Measurements from ENCODE around the gene TMEM72.

Gene TMEM72

DNA sequence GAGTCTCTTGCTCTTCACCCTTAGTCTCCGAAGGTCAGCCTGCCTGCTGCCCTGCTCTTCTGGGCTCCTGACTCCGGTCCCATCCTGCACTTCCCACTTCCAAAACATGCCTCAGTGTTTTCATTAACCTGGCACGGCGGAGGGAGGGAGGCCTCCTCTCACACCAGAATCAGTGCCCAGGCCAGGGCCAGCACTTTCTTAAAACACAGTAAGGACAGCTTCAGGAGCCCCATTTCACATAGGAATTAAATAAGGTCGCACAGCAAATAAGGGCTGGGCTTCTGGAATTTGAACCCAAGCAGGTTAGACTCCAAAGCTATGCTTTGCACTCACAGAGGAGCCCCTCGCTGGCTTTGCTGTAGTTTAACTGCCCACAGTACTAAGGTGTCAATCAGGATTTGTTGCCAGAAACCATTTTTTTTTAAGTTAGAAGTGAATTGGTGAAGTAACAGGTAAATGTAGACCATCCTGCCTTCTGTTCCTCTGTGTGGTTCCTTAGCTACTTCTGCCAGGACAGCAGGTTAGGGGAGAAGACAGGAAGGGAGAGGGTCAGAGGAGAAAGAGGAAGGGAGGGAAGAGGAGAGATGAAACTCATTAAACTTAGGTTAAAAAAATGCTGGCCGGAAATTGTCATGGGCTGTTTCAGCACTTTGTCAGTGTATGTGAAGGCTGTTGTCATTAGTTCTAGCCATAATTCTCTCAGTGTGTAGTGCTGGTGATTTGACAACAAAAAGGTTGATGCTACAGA, 49.5 kb downstream of the TMEM72 start:
- Histone ChIP-seq H3K9me3 (ENCODE audit: low read depth, low read length) (no peaks in the 10 kb centered on the region), H3K4me3 (no peak overlapping the region), H3K9ac (ENCODE audit: insufficient read length) (no peak overlapping the region), H3K36me3 (ENCODE audit: insufficient read depth, low read length) (no peaks in the 10 kb centered on the region), H3K27ac (no peak overlapping the region)
- TF ChIP-seq FOXP2 (optimal IDR thresholded peaks at IDR 0.05; ENCODE audit: control extremely low read depth, extremely low read length, insufficient read depth) = no peak
- TF ChIP-seq POLR2AphosphoS5 (IDR thresholded peaks at IDR 0.05; ENCODE audit: borderline replicate concordance, low read depth, low read length) = no peak
- TF ChIP-seq EZH2 (IDR thresholded peaks at IDR 0.05) = no peak
- no peak for DNase-seq (ENCODE audit: low read depth, low spot score)

DNA sequence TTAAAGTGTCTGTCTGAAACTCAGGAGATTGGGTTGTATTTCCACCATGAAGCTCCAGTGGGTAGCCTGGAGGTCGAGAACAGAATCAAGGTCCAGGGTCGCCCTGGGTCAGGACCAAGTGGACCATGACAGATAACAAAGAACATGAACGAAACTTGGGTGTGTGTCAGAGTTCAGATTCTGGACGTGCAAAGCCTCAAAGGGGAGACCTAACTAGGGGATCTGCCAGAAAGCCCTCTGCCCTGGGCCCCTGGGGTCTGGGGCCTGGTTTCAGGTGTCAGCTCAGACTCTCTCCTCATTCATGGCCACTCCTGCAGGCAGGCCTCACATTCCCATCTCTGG, 50.1 kb downstream of the TMEM72 start:
- no peak for DNase-seq (ENCODE audit: low read depth, low spot score)
- H3K4me3 ChIP-seq = no peak overlapping the region
- no peak overlapping the region for H3K27ac ChIP-seq
- no peaks in the 10 kb centered on the region for H3K36me3 ChIP-seq (ENCODE audit: insufficient read depth, low read length)
- H3K9ac ChIP-seq (ENCODE audit: insufficient read length) = no peak overlapping the region
- TF ChIP-seq FOXP2 (optimal IDR thresholded peaks at IDR 0.05; ENCODE audit: control extremely low read depth, extremely low read length, insufficient read depth) (no peak), POLR2AphosphoS5 (IDR thresholded peaks at IDR 0.05; ENCODE audit: borderline replicate concordance, low read depth, low read length) (no peak), EZH2 (IDR thresholded peaks at IDR 0.05) (no peak)
- H3K9me3 ChIP-seq (ENCODE audit: low read depth, low read length) = no peaks in the 10 kb centered on the region

DNA sequence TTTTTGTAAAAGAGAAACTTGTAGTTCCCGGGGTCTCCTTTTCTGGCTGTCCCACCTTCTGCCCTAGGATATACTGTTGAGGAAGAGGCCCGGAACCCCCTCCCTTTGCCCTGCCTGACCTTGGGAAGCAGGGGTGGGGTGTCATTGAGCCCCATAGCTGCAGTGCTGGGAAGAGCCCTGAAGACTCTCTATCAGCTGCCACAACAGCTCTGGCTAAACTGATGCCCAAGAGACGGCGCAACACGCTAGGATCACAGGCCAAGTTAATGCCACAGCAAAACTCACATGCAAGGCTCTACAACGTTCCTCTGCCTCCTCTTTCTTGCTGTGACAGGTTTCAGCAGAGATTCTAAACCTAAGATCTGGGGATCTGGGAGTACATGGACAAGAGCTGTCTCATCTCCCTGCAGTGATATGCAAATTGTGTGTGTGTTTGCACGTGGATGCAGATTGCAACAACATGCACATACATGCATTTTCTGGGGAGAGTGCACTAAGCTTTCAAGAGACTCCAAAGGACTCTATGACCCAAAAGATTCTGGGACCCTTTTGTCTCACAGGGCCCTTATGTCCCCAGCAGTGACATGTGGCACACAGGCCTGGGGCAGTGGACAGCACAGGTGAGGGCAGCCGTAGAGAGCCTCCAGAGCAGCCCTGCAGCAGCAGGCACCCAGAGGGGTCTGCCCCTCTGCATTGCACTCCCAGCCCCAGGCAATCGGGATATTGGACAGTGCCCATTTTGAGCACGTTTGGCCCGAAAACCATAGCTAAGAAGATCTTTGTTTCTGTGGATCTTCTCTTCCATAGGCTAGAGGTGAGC, 51.0 kb downstream of the TMEM72 start:
- TF ChIP-seq EZH2 (IDR thresholded peaks at IDR 0.05) (no peak), FOXP2 (optimal IDR thresholded peaks at IDR 0.05; ENCODE audit: control extremely low read depth, extremely low read length, insufficient read depth) (no peak), POLR2AphosphoS5 (IDR thresholded peaks at IDR 0.05; ENCODE audit: borderline replicate concordance, low read depth, low read length) (no peak)
- Histone ChIP-seq H3K36me3 (ENCODE audit: insufficient read depth, low read length) (no peaks in the 10 kb centered on the region), H3K27ac (no peak overlapping the region), H3K4me3 (no peak overlapping the region), H3K9ac (ENCODE audit: insufficient read length) (no peak overlapping the region), H3K9me3 (ENCODE audit: low read depth, low read length) (no peaks in the 10 kb centered on the region)
- no peak for DNase-seq (ENCODE audit: low read depth, low spot score)

DNA sequence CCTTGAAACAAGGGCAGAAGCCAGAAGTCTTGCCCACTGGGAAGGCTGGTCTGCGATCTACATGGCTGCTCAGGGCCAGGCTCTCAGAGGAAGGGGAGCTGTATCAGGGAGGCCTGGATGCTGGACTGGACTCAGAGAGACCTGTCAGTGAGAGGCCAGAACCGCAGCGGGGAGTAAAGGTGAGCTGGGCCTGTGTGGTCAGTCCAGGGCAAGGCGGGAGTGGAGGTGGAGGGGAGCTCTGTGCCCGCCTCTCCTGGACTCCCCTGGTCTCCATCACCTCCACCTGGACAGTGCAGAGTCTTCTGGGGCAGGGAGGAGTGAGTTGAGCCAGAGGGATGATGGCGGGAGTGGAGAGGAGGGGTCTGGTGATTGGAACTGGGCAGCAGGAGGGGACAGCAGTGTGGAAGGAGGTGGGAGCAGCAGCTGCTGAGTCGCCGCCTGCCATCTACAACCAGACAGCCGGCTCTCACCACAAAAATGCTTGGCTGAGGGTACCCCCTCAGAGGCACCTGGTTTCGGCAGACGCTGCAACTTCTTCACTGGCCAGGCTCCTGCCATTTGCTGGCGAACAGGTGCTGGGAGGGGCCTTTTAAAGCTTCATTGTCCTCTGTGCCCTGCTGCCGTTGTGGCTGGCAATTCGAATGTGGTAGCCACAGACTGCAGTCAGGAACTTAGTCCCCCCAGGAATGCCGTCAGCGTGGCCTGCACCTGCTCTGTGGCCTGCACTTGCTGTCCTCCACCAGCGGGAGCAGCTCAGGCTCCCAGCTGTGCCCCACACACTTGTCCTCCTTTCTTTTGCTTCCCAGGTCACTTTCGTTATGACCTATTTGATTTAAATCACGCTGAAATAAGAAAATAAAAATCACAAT, 52.0 kb downstream of the TMEM72 start:
- H3K36me3 ChIP-seq (ENCODE audit: insufficient read depth, low read length) = no peaks in the 10 kb centered on the region
- H3K9ac ChIP-seq (ENCODE audit: insufficient read length) = no peak overlapping the region
- H3K4me3 ChIP-seq = no peak overlapping the region
- no peaks in the 10 kb centered on the region for H3K9me3 ChIP-seq (ENCODE audit: low read depth, low read length)
- no peak for DNase-seq (ENCODE audit: low read depth, low spot score)
- H3K27ac ChIP-seq = no peak overlapping the region
- TF ChIP-seq EZH2 (IDR thresholded peaks at IDR 0.05) (no peak), FOXP2 (optimal IDR thresholded peaks at IDR 0.05; ENCODE audit: control extremely low read depth, extremely low read length, insufficient read depth) (no peak), POLR2AphosphoS5 (IDR thresholded peaks at IDR 0.05; ENCODE audit: borderline replicate concordance, low read depth, low read length) (no peak)

DNA sequence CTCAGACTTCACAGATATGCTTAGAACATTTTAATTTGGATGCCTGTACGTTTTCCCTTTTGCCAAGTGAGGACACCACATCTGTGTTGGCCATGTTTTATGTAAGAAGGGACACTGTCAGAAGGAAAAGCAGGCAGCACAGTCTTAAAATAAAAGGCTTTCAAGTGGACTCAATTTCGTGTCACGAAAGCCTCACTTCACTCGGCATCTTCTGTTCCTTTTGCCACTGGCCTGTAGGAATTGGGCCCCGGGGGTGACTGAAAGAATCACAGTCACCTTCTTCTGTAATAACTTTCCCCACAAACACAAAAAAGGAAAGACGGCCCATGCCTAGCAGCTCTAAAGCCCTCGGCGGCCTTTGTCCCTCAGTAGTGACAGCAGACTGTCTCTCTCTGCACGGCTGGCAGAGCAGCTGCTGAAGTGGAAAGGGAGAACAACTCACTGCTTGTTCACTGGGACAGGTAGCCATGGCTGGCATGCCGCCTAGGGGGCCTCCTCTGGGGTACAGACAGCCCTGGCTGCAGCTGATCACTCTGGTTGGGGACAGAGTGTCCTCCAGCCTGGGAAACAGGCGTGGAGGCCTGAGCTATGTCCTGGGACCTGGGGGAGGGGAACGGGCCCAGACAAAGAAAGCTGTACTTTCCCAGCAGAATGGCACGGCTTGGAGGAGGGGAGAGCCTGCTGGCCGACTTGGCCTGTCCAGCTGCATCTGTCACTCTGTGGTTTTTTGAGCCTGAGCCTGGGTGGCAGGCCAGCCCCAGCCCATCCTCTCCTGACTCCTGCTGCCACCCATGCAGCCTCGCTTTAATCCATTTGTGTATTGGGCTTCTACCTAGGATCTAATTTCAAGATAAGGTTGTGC, 52.9 kb downstream of the TMEM72 start:
- DNase-seq (ENCODE audit: low read depth, low spot score) = no peak
- TF ChIP-seq EZH2 (IDR thresholded peaks at IDR 0.05) = no peak
- TF ChIP-seq POLR2AphosphoS5 (IDR thresholded peaks at IDR 0.05; ENCODE audit: borderline replicate concordance, low read depth, low read length) = no peak
- TF ChIP-seq FOXP2 (optimal IDR thresholded peaks at IDR 0.05; ENCODE audit: control extremely low read depth, extremely low read length, insufficient read depth) = no peak
- no peaks in the 10 kb centered on the region for H3K36me3 ChIP-seq (ENCODE audit: insufficient read depth, low read length)
- H3K9ac ChIP-seq (ENCODE audit: insufficient read length) = no peak overlapping the region
- H3K4me3 ChIP-seq = no peak overlapping the region
- no peaks in the 10 kb centered on the region for H3K9me3 ChIP-seq (ENCODE audit: low read depth, low read length)
- no peak overlapping the region for H3K27ac ChIP-seq

DNA sequence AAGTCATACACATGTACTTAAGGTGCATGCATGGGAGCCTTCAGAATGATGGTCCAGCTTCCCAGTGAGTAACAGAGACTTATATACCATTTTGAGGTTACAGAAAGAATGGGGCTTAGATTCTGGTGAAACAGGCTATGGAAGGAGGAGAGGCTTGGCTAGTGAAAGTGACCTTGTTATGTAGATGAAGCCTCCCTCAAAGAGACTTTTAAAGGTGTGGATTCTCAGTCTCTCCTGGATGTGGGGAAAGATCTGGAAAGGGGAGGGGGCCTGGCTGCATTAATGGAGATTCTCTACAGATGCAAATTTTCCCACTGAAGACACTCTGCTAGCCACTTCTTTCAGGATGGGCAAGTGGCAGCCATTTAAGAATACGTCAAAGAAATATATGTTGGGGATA, 54.0 kb downstream of the TMEM72 start:
- TF ChIP-seq FOXP2 (optimal IDR thresholded peaks at IDR 0.05; ENCODE audit: control extremely low read depth, extremely low read length, insufficient read depth) (no peak), EZH2 (IDR thresholded peaks at IDR 0.05) (no peak), POLR2AphosphoS5 (IDR thresholded peaks at IDR 0.05; ENCODE audit: borderline replicate concordance, low read depth, low read length) (no peak)
- Histone ChIP-seq H3K4me3 (no peak overlapping the region), H3K27ac (no peak overlapping the region), H3K9ac (ENCODE audit: insufficient read length) (no peak overlapping the region), H3K36me3 (ENCODE audit: insufficient read depth, low read length) (no peaks in the 10 kb centered on the region), H3K9me3 (ENCODE audit: low read depth, low read length) (no peaks in the 10 kb centered on the region)
- no peak for DNase-seq (ENCODE audit: low read depth, low spot score)

DNA sequence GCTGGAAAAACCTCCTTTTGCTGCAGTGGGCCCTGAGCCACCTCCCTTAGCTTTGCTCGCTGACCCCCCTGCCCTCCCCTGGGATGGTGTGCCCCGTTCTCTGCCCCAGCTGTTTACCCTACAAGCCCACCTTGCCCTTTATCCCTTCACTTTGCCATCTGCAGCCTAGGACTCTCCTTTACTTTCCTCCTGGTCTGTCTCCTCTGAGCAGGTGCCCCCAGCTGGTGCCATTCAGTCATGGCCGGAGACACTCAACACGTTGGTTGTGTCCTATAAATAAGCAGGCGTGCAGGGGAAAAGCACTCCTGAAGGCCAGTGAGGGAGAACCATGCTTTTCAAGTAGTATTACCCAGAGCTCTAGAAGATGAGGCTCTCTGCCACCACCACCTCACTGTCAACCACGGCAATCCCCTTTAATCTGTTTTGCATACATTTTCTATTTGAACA, 54.5 kb downstream of the TMEM72 start:
- Histone ChIP-seq H3K9ac (ENCODE audit: insufficient read length) (no peak overlapping the region), H3K4me3 (no peak overlapping the region), H3K27ac (no peak overlapping the region), H3K36me3 (ENCODE audit: insufficient read depth, low read length) (no peaks in the 10 kb centered on the region), H3K9me3 (ENCODE audit: low read depth, low read length) (no peaks in the 10 kb centered on the region)
- TF ChIP-seq FOXP2 (optimal IDR thresholded peaks at IDR 0.05; ENCODE audit: control extremely low read depth, extremely low read length, insufficient read depth) (no peak), EZH2 (IDR thresholded peaks at IDR 0.05) (no peak), POLR2AphosphoS5 (IDR thresholded peaks at IDR 0.05; ENCODE audit: borderline replicate concordance, low read depth, low read length) (no peak)
- DNase-seq (ENCODE audit: low read depth, low spot score) = no peak
